ENCODE measurements around the gene CHMP6.
"Not testable (repeated sequence)": the region's sequence is repeated elsewhere in the genome, so short reads cannot be mapped to it uniquely, and the experiment has no call there.

The CHMP6 gene

DNA sequence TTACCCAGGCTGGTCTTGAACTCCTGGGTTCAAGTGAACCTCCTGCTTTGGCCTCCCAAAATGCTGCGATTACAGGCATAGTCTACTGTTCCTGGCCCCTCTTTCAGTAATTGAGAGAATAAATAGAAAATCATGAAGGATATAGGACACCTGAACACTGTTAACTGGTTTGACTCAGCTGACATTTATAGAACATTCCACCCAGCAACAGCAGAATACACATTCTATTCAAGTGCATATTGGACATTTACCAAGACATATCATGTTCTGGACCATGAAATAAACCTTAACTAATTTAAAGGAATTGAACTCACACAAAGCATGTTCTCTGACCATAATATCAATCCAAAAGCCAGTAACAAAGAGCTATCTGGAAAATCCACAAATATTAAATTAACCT, 23.5 kb downstream of the CHMP6 start:
- Histone ChIP-seq H3K9me3 (ENCODE audit: control insufficient read depth, low read length) (peaks cover 7% of the 10 kb centered on the region), H3K27me3 (replicated peaks; ENCODE audit: control insufficient read depth, insufficient read depth, low read length, poor library complexity, severe bottlenecking) (no peaks in the 10 kb centered on the region)

DNA sequence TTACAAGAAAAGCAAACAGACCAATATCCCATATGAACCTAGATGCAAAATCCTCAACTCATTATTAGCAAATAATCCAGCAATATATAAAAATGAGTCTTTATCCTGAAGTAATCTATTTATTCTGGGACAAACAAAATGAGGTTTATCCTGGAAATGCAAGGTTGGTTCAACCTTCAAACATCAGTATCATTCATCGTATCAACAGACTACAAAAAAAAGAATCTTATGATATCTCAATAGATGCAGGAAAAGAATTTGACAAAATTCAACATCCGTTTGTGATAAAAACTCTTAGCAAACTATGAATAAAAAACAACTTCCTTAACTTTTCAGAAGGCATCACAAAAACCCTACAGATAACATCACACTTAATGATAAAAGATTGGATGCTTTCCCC, 24.9 kb downstream of the CHMP6 start:
- H3K27me3 ChIP-seq (replicated peaks; ENCODE audit: control insufficient read depth, insufficient read depth, low read length, poor library complexity, severe bottlenecking), result no peaks in the 10 kb centered on the region
- no peaks in the 10 kb centered on the region for H3K36me3 ChIP-seq (ENCODE audit: control insufficient read depth, insufficient read depth, low read length)
- no peaks in the 10 kb centered on the region for H3K9me3 ChIP-seq (ENCODE audit: control insufficient read depth, low read length)
- peaks cover 18% of the 10 kb centered on the region for H3K4me1 ChIP-seq (ENCODE audit: control insufficient read depth, insufficient read depth, low read length, poor library complexity, severe bottlenecking)
- H3K27ac ChIP-seq (ENCODE audit: insufficient read depth, low read length, poor library complexity, severe bottlenecking), result no peak overlapping the region
- H3K4me3 ChIP-seq (ENCODE audit: insufficient read depth, low read depth, low read length, poor library complexity, severe bottlenecking), result no peak overlapping the region
- DNase-seq, result no peak

More for the DNA sequence above, 23.5 kb downstream of the CHMP6 start:
- Histone ChIP-seq H3K36me3 (ENCODE audit: control insufficient read depth, insufficient read depth, low read length) (no peaks in the 10 kb centered on the region), H3K27ac (ENCODE audit: insufficient read depth, low read length, poor library complexity, severe bottlenecking) (no peak overlapping the region), H3K4me3 (ENCODE audit: insufficient read depth, low read depth, low read length, poor library complexity, severe bottlenecking) (no peak overlapping the region), H3K4me1 (ENCODE audit: control insufficient read depth, insufficient read depth, low read length, poor library complexity, severe bottlenecking) (peaks cover 18% of the 10 kb centered on the region)
- DNase-seq, result no peak

DNA sequence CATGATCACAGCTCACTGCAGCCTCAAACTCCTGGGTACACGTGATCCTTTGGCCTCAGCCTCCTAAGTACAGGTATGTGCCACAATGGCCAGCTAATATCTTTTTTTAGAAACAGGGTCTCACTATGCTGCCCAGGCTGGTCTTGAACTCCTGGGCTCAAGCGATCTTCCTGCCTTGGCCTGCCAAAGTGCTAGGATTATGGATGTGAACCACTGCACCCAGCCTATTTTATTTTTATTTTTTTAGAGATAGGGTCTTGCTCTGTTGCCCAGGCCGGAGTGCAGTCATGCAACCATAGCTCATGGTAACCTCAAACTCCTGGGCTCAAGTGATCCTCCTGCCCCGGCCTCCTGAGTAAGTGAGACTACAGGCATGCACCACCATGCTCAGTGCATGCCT, 25.7 kb downstream of the CHMP6 start:
- Histone ChIP-seq H3K4me1 (ENCODE audit: control insufficient read depth, insufficient read depth, low read length, poor library complexity, severe bottlenecking) (peaks cover 18% of the 10 kb centered on the region), H3K27ac (ENCODE audit: insufficient read depth, low read length, poor library complexity, severe bottlenecking) (peak overlapping the region; percentile 63)
- not testable (repeated sequence) for H3K9me3 ChIP-seq (ENCODE audit: control insufficient read depth, low read length); DNase-seq; H3K4me3 ChIP-seq (ENCODE audit: insufficient read depth, low read depth, low read length, poor library complexity, severe bottlenecking); H3K27me3 ChIP-seq (replicated peaks; ENCODE audit: control insufficient read depth, insufficient read depth, low read length, poor library complexity, severe bottlenecking); H3K36me3 ChIP-seq (ENCODE audit: control insufficient read depth, insufficient read depth, low read length)

DNA sequence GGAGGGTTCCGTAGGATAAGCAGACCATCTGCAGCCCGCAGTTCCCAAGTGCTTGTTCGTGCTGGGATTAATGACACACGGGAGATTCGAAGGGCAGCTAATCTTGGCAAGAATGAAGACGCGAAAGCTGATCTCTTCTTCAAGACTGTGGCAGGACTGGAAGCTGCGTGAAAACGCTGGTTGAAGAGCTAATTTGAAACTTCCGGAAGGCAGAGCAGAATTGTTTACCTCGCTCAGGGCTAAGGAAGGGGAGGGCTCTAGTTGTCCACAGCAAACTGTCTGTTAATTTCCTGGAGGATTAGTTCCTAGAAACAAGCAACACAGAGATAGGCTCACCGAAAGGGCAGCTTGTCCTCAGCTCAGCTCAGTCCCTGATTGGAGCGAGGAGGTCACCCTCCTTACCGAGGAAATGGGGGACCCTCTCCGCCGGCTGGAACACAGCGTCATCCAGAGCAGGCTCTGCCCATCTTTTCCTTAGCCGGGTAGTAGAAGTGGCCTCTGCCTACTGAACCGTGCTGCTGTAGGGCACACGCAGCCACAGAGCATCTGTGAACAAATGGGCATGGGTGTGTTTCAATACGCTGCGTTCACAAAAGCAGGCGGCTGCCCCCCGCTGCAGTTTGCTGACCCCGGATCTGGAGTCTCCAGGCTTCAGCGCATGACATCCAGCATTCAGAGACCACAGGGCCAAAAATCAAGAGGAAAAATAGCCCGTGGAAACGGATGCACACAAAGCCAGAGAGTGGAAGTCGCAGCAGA, 26.6 kb downstream of the CHMP6 start:
- no peaks in the 10 kb centered on the region for H3K27me3 ChIP-seq (replicated peaks; ENCODE audit: control insufficient read depth, insufficient read depth, low read length, poor library complexity, severe bottlenecking)

DNA sequence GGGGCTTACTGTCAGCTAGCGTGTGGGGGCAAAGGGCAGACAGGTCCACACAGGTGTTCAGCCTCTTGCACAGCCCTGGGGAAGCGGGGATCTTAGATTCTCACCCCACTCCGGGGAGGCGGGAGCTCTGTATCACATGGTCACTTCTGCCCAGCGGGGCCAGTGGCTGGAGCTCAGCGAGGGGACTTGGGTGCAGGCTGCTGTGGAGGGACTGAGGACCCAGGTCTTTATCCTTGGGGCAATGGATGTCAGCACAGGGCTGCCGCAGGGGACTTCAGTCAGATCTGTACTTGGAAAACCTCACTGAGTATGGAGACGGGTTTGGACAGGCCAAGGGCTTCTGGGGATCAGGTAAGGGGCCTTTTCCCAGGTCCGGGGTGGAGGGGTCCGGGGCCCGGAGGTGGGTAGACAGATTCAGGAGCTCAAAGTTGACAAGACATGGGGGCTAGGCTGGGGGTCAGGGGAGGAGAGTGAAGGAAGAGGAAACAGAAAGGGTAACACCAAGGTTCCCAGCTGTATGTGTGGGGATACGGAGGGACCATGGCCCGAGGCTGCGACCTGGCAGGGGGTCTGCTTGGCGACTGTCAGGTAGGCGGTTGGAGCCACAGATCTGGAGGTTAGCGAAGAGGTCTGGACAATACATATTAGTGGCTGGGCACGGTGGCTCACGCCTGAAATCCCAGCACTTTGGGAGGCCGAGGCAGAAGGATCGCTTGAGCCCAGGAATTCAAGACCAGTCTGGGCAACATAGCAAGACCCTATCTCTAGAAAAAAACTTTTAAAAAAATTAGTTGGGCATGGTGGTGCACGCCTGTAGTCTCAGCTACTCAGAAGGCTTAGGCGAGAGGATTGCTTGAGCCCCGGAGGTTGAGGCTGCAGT, 28.2 kb downstream of the CHMP6 start:
- H3K27me3 ChIP-seq (replicated peaks; ENCODE audit: control insufficient read depth, insufficient read depth, low read length, poor library complexity, severe bottlenecking), result no peaks in the 10 kb centered on the region
- H3K4me1 ChIP-seq (ENCODE audit: control insufficient read depth, insufficient read depth, low read length, poor library complexity, severe bottlenecking), result peaks cover 26% of the 10 kb centered on the region
- H3K27ac ChIP-seq (ENCODE audit: insufficient read depth, low read length, poor library complexity, severe bottlenecking), result no peak overlapping the region
- H3K9me3 ChIP-seq (ENCODE audit: control insufficient read depth, low read length), result no peaks in the 10 kb centered on the region
- no peak for DNase-seq
- no peaks in the 10 kb centered on the region for H3K36me3 ChIP-seq (ENCODE audit: control insufficient read depth, insufficient read depth, low read length)
- no peak overlapping the region for H3K4me3 ChIP-seq (ENCODE audit: insufficient read depth, low read depth, low read length, poor library complexity, severe bottlenecking)

More for the DNA sequence above, 26.6 kb downstream of the CHMP6 start:
- no peaks in the 10 kb centered on the region for H3K36me3 ChIP-seq (ENCODE audit: control insufficient read depth, insufficient read depth, low read length)
- peaks cover 18% of the 10 kb centered on the region for H3K4me1 ChIP-seq (ENCODE audit: control insufficient read depth, insufficient read depth, low read length, poor library complexity, severe bottlenecking)
- H3K9me3 ChIP-seq (ENCODE audit: control insufficient read depth, low read length), result no peaks in the 10 kb centered on the region
- H3K27ac ChIP-seq (ENCODE audit: insufficient read depth, low read length, poor library complexity, severe bottlenecking), result peak overlapping the region; percentile 63
- DNase-seq, result peak in 1 of 3 donors; percentile 15
- peak overlapping the region; percentile 41 for H3K4me3 ChIP-seq (ENCODE audit: insufficient read depth, low read depth, low read length, poor library complexity, severe bottlenecking)

DNA sequence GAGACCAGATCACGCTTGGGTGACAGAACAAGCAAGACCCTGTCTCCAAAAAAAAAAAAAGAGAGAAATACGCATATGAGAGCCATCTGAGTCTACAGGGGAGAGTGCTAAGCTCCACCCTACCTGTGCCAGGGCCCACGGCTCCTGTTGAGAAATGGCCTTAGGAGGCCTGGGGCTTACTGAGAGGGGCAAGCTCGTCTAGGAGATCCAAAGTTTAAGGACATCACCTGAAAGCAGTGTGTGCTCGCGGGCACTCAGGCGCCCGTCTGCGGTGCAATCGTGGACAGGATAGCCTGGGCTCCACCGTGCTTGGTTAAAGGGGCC, 28.8 kb downstream of the CHMP6 start:
- Histone ChIP-seq H3K4me1 (ENCODE audit: control insufficient read depth, insufficient read depth, low read length, poor library complexity, severe bottlenecking) (peaks cover 26% of the 10 kb centered on the region), H3K36me3 (ENCODE audit: control insufficient read depth, insufficient read depth, low read length) (no peaks in the 10 kb centered on the region), H3K9me3 (ENCODE audit: control insufficient read depth, low read length) (no peaks in the 10 kb centered on the region), H3K4me3 (ENCODE audit: insufficient read depth, low read depth, low read length, poor library complexity, severe bottlenecking) (no peak overlapping the region), H3K27me3 (replicated peaks; ENCODE audit: control insufficient read depth, insufficient read depth, low read length, poor library complexity, severe bottlenecking) (no peaks in the 10 kb centered on the region), H3K27ac (ENCODE audit: insufficient read depth, low read length, poor library complexity, severe bottlenecking) (no peak overlapping the region)
- no peak for DNase-seq

DNA sequence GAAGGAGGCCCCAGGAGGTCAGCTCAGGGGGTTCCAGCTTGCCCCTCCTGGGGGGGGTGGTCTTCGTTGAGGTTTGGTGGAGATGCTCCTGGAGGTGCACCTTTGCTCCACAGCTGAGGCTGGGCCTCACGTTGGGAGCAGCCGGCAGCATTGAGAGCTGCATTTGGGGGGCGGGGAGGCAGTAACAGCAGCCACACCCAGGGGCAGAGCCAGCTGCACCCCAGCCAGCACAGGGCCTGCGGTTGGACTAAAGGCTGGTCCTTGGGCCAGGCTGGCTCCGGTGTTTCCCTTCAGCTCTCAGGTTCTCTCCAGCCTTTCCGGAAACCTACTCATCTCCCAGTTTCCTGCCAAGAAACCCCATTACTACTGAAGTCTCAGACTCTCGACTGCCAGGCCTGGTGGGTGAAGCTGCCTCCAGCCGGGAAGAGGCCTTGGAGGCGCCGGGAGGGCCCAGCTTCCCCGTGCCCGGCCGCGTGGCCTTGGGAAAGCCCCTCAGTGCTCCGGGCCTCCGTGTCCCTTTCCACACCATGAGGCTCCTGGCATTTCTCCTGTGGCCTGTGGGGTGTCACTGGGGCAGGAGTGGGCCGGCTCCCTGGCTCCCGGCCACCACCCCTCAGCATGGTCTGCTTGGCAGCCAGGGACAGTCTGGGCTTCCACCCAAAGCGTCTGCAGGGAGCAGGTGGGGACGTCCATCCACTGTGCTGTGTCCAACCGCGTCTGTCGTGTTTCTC, 29.3 kb downstream of the CHMP6 start:
- Histone ChIP-seq H3K4me3 (ENCODE audit: insufficient read depth, low read depth, low read length, poor library complexity, severe bottlenecking) (no peak overlapping the region), H3K36me3 (ENCODE audit: control insufficient read depth, insufficient read depth, low read length) (no peaks in the 10 kb centered on the region), H3K27me3 (replicated peaks; ENCODE audit: control insufficient read depth, insufficient read depth, low read length, poor library complexity, severe bottlenecking) (no peaks in the 10 kb centered on the region), H3K4me1 (ENCODE audit: control insufficient read depth, insufficient read depth, low read length, poor library complexity, severe bottlenecking) (peaks cover 26% of the 10 kb centered on the region), H3K9me3 (ENCODE audit: control insufficient read depth, low read length) (no peaks in the 10 kb centered on the region), H3K27ac (ENCODE audit: insufficient read depth, low read length, poor library complexity, severe bottlenecking) (no peak overlapping the region)
- no peak for DNase-seq

DNA sequence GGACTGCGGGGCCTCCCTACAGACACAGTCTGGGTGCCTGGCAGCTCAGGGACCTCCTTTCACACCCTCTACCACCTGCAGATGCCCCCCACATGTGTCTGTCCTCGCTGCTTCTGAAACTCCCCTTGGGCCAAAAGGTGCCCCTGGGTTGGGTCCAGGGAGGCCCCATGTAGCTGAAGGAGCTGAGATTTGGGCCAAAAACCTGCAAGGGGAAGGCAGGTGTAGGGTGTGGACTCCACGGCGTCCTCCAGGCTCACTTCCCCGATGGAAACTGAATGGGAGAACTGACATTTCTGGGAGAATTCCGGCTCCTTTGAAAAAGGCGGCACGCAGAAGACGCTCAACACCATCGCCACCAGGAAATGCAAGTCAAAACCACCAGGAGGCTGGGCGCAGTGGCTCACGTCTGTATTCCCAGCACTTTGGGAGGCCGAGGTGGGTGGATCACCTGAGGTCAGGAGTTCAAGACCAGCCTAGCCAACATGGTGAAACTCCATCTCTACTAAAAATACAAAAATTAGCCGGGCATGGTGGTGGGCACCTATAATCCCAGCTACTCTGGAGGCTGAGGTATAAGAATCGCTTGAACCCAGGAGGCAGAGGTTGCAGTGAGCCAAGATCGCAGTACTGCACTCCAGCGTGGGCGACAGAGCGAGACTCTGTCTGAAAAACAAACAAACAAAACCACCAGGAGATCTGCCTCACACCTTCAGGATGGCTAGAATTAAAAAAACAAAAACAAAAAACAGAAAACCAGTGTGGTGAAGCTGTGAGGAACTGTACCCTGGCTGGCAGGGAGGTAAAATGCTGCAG, 30.1 kb downstream of the CHMP6 start:
- H3K27me3 ChIP-seq (replicated peaks; ENCODE audit: control insufficient read depth, insufficient read depth, low read length, poor library complexity, severe bottlenecking), result no peaks in the 10 kb centered on the region
- no peak overlapping the region for H3K27ac ChIP-seq (ENCODE audit: insufficient read depth, low read length, poor library complexity, severe bottlenecking)
- H3K9me3 ChIP-seq (ENCODE audit: control insufficient read depth, low read length), result no peaks in the 10 kb centered on the region
- no peak for DNase-seq
- no peaks in the 10 kb centered on the region for H3K36me3 ChIP-seq (ENCODE audit: control insufficient read depth, insufficient read depth, low read length)
- no peak overlapping the region for H3K4me3 ChIP-seq (ENCODE audit: insufficient read depth, low read depth, low read length, poor library complexity, severe bottlenecking)
- peaks cover 26% of the 10 kb centered on the region for H3K4me1 ChIP-seq (ENCODE audit: control insufficient read depth, insufficient read depth, low read length, poor library complexity, severe bottlenecking)

DNA sequence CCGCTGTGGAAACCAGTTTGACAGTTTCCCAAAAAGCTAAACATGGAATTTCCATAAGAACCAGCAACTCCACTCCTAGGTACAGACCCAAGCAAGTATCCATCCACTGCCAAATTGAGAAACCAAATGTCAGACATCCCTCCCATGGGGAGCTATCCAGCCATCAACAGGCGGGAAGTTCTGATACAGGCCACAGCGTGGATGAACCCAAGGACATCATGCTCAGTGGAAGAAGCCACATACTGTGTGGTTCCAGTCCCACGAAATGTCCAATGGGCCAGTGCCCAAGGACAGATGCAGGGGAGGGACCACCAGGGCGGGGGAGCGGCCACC, 30.7 kb downstream of the CHMP6 start:
- H3K4me1 ChIP-seq (ENCODE audit: control insufficient read depth, insufficient read depth, low read length, poor library complexity, severe bottlenecking), result peaks cover 23% of the 10 kb centered on the region

More for the DNA sequence above, 30.7 kb downstream of the CHMP6 start:
- Histone ChIP-seq H3K36me3 (ENCODE audit: control insufficient read depth, insufficient read depth, low read length) (no peaks in the 10 kb centered on the region), H3K9me3 (ENCODE audit: control insufficient read depth, low read length) (no peaks in the 10 kb centered on the region), H3K4me3 (ENCODE audit: insufficient read depth, low read depth, low read length, poor library complexity, severe bottlenecking) (no peak overlapping the region), H3K27ac (ENCODE audit: insufficient read depth, low read length, poor library complexity, severe bottlenecking) (no peak overlapping the region), H3K27me3 (replicated peaks; ENCODE audit: control insufficient read depth, insufficient read depth, low read length, poor library complexity, severe bottlenecking) (no peaks in the 10 kb centered on the region)
- DNase-seq, result no peak
